Measurements from ENCODE around the gene SMAD4. TPM values are rescaled to one million over a fixed set of nuclear protein-coding genes. Genes with fewer than 3 reads are reported as not detected.
"Not testable (repeated sequence)": the region's sequence is repeated elsewhere in the genome, so short reads cannot be mapped to it uniquely, and the experiment has no call there.

Gene SMAD4
- polyA plus RNA-seq (2012; ENCODE audit: missing spikeins): 44.2 TPM

GRCh38 chr18:51029694-51030536 lies at the start of gene SMAD4:
Gene SMAD4, plus strand, starts transcription at chr18:51030213. Its CDS starts 16,834 bp downstream, at chr18:51047047.
- FAIRE-seq (peak; percentile 95), DNase-seq (ENCODE audit: insufficient read length) (peak; percentile 91)
- TF ChIP-seq POLR2AphosphoS5 (IDR thresholded peaks at IDR 0.05; ENCODE audit: low read depth, low read length) (peak; percentile 84), TAF1 (IDR thresholded peaks at IDR 0.05; ENCODE audit: borderline replicate concordance, low read depth, low read length) (no peak), POLR2A (IDR thresholded peaks at IDR 0.05; ENCODE audit: low read depth, low read length) (peak; percentile 93)

GRCh38 chr18:50981381-50981780 lies 48.6 kb upstream of the SMAD4 start:
- FAIRE-seq: no peak
- TF ChIP-seq POLR2A (IDR thresholded peaks at IDR 0.05; ENCODE audit: low read depth, low read length): no peak
- TF ChIP-seq POLR2AphosphoS5 (IDR thresholded peaks at IDR 0.05; ENCODE audit: low read depth, low read length): no peak
- TF ChIP-seq TAF1 (IDR thresholded peaks at IDR 0.05; ENCODE audit: borderline replicate concordance, low read depth, low read length): no peak
- no peak for DNase-seq (ENCODE audit: insufficient read length)

- TF ChIP-seq POLR2A (IDR thresholded peaks at IDR 0.05; ENCODE audit: low read depth, low read length) (no peak), POLR2AphosphoS5 (IDR thresholded peaks at IDR 0.05; ENCODE audit: low read depth, low read length) (no peak), TAF1 (IDR thresholded peaks at IDR 0.05; ENCODE audit: borderline replicate concordance, low read depth, low read length) (no peak)
- DNase-seq (ENCODE audit: insufficient read length) (no peak), FAIRE-seq (no peak)
Measured at GRCh38 chr18:50982086-50982801, 47.8 kb upstream of the SMAD4 start.

- FAIRE-seq (no peak), DNase-seq (ENCODE audit: insufficient read length) (no peak)
- TF ChIP-seq TAF1 (IDR thresholded peaks at IDR 0.05; ENCODE audit: borderline replicate concordance, low read depth, low read length): no peak
- no peak for TF ChIP-seq POLR2AphosphoS5 (IDR thresholded peaks at IDR 0.05; ENCODE audit: low read depth, low read length)
- TF ChIP-seq POLR2A (IDR thresholded peaks at IDR 0.05; ENCODE audit: low read depth, low read length): no peak
Measured at GRCh38 chr18:50982802-50983179, 47.2 kb upstream of the SMAD4 start.

GRCh38 chr18:50986360-50987087 lies 43.5 kb upstream of the SMAD4 start:
- DNase-seq (ENCODE audit: insufficient read length) (no peak), FAIRE-seq (peak; percentile 33)
- no peak for TF ChIP-seq POLR2AphosphoS5 (IDR thresholded peaks at IDR 0.05; ENCODE audit: low read depth, low read length)
- TF ChIP-seq POLR2A (IDR thresholded peaks at IDR 0.05; ENCODE audit: low read depth, low read length): no peak
- no peak for TF ChIP-seq TAF1 (IDR thresholded peaks at IDR 0.05; ENCODE audit: borderline replicate concordance, low read depth, low read length)

- no peak for DNase-seq (ENCODE audit: insufficient read length)
- no peak for TF ChIP-seq POLR2AphosphoS5 (IDR thresholded peaks at IDR 0.05; ENCODE audit: low read depth, low read length)
- TF ChIP-seq POLR2A (IDR thresholded peaks at IDR 0.05; ENCODE audit: low read depth, low read length): no peak
- FAIRE-seq: no peak
Measured at GRCh38 chr18:50987261-50987660, 42.8 kb upstream of the SMAD4 start.

- DNase-seq (ENCODE audit: insufficient read length): no peak
- FAIRE-seq: no peak
- no peak for TF ChIP-seq TAF1 (IDR thresholded peaks at IDR 0.05; ENCODE audit: borderline replicate concordance, low read depth, low read length)
- TF ChIP-seq POLR2A (IDR thresholded peaks at IDR 0.05; ENCODE audit: low read depth, low read length): no peak
- TF ChIP-seq POLR2AphosphoS5 (IDR thresholded peaks at IDR 0.05; ENCODE audit: low read depth, low read length): no peak
Measured at GRCh38 chr18:50989711-50990110, 40.3 kb upstream of the SMAD4 start.

- FAIRE-seq: no peak
Measured at GRCh38 chr18:50992351-50992762, 37.7 kb upstream of the SMAD4 start.

GRCh38 chr18:50994031-50994430 lies 36.0 kb upstream of the SMAD4 start:
- TF ChIP-seq POLR2AphosphoS5 (IDR thresholded peaks at IDR 0.05; ENCODE audit: low read depth, low read length) (no peak), POLR2A (IDR thresholded peaks at IDR 0.05; ENCODE audit: low read depth, low read length) (no peak), TAF1 (IDR thresholded peaks at IDR 0.05; ENCODE audit: borderline replicate concordance, low read depth, low read length) (no peak)
- peak; percentile 5 for FAIRE-seq
- no peak for DNase-seq (ENCODE audit: insufficient read length)

More at GRCh38 chr18:50992351-50992762, 37.7 kb upstream of the SMAD4 start:
- no peak for DNase-seq (ENCODE audit: insufficient read length)
- TF ChIP-seq POLR2AphosphoS5 (IDR thresholded peaks at IDR 0.05; ENCODE audit: low read depth, low read length): no peak
- TF ChIP-seq POLR2A (IDR thresholded peaks at IDR 0.05; ENCODE audit: low read depth, low read length): no peak
- no peak for TF ChIP-seq TAF1 (IDR thresholded peaks at IDR 0.05; ENCODE audit: borderline replicate concordance, low read depth, low read length)

- not testable (repeated sequence) for FAIRE-seq; DNase-seq (ENCODE audit: insufficient read length)
Measured at GRCh38 chr18:51003174-51003573, 26.8 kb upstream of the SMAD4 start.

- DNase-seq (ENCODE audit: insufficient read length): no peak
- TF ChIP-seq POLR2A (IDR thresholded peaks at IDR 0.05; ENCODE audit: low read depth, low read length) (no peak), POLR2AphosphoS5 (IDR thresholded peaks at IDR 0.05; ENCODE audit: low read depth, low read length) (no peak)
- no peak for FAIRE-seq
Measured at GRCh38 chr18:51006061-51006818, 23.8 kb upstream of the SMAD4 start.
